Natural killer cell treated with Interleukin-12 subunit alpha and Interleukin-12 subunit beta and Interleukin-15 and Interleukin-18, amount 100 ng/mL, for 72 hours (primary cell): Measurements from ENCODE around the gene NUP85. TPM values are rescaled to one million over a fixed set of nuclear protein-coding genes. Genes with fewer than 3 reads are reported as not detected.
"Not testable (repeated sequence)": the region's sequence is repeated elsewhere in the genome, so short reads cannot be mapped to it uniquely, and the experiment has no call there.

ENCODE experiments used
- ATAC-seq, 2 donors: fragments of 150-1000 bp; cut with Tn5 transposase in 1 of 2; sonication (Bioruptor Pico), chemical (Tn5 transposase) in 1 of 2; 2 replicates each; pipeline ENCODE4 v1.10.0; 2021
- DNase-seq: peaks from one replicate; pipeline ENCODE4 v3.0.0; 2022; ENCODE audit warnings: low spot score
- H3K27ac Mint-ChIP-seq, 2 donors: 1 replicate in 1 of 2; 2 replicates in 1 of 2; pipeline ENCODE4 v1.8.0; 2022; ENCODE audit warnings: mixed read lengths in 2 of 2, mild to moderate bottlenecking in 1 of 2, moderate library complexity in 1 of 2
- H3K27me3 Mint-ChIP-seq, 2 donors: 1 replicate in 1 of 2; 2 replicates in 1 of 2; pipeline ENCODE4 v1.8.0; 2022; ENCODE audit warnings: mixed read lengths in 2 of 2
- H3K36me3 Mint-ChIP-seq: one replicate; pipeline ENCODE4 v1.8.0; 2022; ENCODE audit warnings: mixed read lengths
- H3K4me1 Mint-ChIP-seq, 2 donors: 1 replicate in 1 of 2; 2 replicates in 1 of 2; pipeline ENCODE4 v1.8.0; 2022; ENCODE audit warnings: low read depth in 2 of 2, mixed read lengths in 2 of 2, mild to moderate bottlenecking in 1 of 2
- H3K4me3 Mint-ChIP-seq: one replicate; pipeline ENCODE4 v1.8.0; 2022; ENCODE audit warnings: mixed read lengths
- H3K9me3 Mint-ChIP-seq: 2 replicates; pipeline ENCODE4 v1.8.0; 2022; ENCODE audit warnings: mixed read lengths
- total RNA-seq, 2 donors: library from RNA; stranded (reverse); gene quantifications; one replicate each; pipeline ENCODE4 v1.2.3, GENCODE V29; 2022

NUP85 gene
- total RNA-seq, 2 donors from 2014 or later = 94.1 to 202 TPM

DNA sequence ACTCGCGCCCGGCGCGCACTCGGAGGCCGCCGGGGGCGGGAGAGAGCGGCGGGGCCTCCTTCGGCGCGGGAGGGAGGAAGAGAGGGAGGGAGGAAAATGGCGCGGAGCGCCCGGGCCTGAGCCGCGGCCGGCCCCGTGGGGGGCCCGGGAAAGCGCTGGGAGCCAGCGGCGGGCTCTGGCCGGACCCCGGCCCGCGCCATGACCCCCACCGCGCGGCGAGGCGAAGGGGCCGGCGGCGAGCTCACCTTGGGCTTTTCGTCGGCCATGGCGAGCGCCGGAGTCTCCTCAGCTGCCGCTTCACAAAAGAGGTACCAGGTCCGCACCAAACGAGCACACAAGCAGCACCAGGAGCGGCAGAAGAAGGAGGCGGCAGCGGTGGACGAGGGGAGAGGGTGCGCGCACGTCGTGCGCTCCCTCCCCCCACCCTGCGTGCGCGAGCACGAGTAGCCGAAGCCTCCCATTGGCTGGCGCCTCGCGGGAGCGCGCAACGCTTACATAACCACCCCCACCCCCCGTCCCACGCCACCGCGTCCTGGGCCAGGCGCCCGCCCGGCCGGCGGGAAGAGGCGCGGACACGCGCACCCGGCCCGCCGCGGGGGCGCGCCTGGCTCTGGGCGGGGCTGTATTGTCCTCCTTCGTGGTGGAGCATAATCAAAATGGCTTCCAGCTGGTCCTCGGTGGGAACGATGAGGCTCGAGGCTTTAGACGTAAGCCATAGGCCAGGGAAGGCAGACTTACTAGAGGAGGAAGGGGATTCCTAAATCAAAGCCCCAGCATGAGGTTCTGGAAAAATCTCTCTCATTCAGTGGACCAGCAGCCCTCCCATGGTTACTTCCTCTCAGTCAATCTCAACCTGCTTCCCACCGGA is 22.7 kb upstream of the NUP85 start, which contains the start of gene SUMO2:
TSS of gene SUMO2 (minus strand) at position 391 of the 868 bp plus-strand sequence. CDS start at position 266, 125 bp downstream.
- H3K4me3 Mint-ChIP-seq = peak within 1 kb of the TSS; percentile 91
- H3K9me3 Mint-ChIP-seq = no peaks in the 10 kb centered on the region
- H3K36me3 Mint-ChIP-seq = peaks cover 8% of the 10 kb centered on the region

GRCh38 chr17:75183999-75184884 is 21.2 kb upstream of the NUP85 start:
- no peak for DNase-seq
- H3K4me1 Mint-ChIP-seq = peaks cover 29 to 32% of the 10 kb centered on the region in 2 donors
- no peaks in the 10 kb centered on the region for H3K9me3 Mint-ChIP-seq
- peak overlapping the region; percentile 67 for H3K4me3 Mint-ChIP-seq
- no peaks in the 10 kb centered on the region for H3K27me3 Mint-ChIP-seq
- peak overlapping the region; percentile 72 to 87 for H3K27ac Mint-ChIP-seq
- ATAC-seq = no peak
- peaks cover 8% of the 10 kb centered on the region for H3K36me3 Mint-ChIP-seq

More for the DNA sequence above, 22.7 kb upstream of the NUP85 start, which contains the start of gene SUMO2:
- Mint-ChIP-seq H3K27me3 (no peaks in the 10 kb centered on the region), H3K4me1 (peaks cover 26 to 28% of the 10 kb centered on the region in 2 donors), H3K27ac (peak within 1 kb of the TSS; percentile 72 to 87)
- DNase-seq (peak; percentile 95), ATAC-seq (peak; percentile 94 to 95)

GRCh38 chr17:75188614-75189013 is 16.9 kb upstream of the NUP85 start:
- Mint-ChIP-seq H3K9me3 (no peaks in the 10 kb centered on the region), H3K4me1 (peaks cover 17 to 19% of the 10 kb centered on the region in 2 donors), H3K36me3 (no peaks in the 10 kb centered on the region), H3K27me3 (no peaks in the 10 kb centered on the region), H3K4me3 (no peak overlapping the region), H3K27ac (peak overlapping the region; percentile 34 to 86)
- ATAC-seq = no peak
- DNase-seq = no peak

GRCh38 chr17:75191584-75191983 is 13.9 kb upstream of the NUP85 start:
- H3K4me1 Mint-ChIP-seq = peaks cover 6 to 7% of the 10 kb centered on the region in 2 donors
- no peak for DNase-seq
- no peaks in the 10 kb centered on the region for H3K9me3 Mint-ChIP-seq
- H3K4me3 Mint-ChIP-seq = no peak overlapping the region
- no peaks in the 10 kb centered on the region for H3K36me3 Mint-ChIP-seq
- ATAC-seq = no peak
- H3K27me3 Mint-ChIP-seq = no peaks in the 10 kb centered on the region
- no peak overlapping the region for H3K27ac Mint-ChIP-seq

DNA sequence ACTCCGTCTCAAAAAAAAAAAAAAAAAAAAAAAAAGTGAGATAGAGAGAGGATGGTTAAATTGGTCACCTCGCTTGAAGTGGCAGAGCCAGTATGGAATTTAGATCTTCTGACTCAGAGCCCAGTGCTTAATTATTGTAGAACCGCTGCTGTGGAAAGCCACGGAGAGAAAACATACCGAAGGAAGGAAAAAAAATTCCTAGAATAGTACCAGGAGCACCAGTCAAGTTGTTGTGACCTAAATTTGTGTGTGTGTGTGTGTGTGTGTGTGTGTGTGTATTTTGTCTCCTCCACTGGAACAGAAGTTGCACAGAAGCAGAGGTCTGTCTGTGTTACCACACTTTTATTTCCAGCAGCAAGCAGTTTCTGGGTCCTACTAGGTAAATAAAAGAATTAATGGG is 10.6 kb upstream of the NUP85 start:
- DNase-seq (no peak), ATAC-seq (no peak)
- H3K4me3 Mint-ChIP-seq = no peak overlapping the region
- no peaks in the 10 kb centered on the region for H3K27me3 Mint-ChIP-seq
- H3K36me3 Mint-ChIP-seq = no peaks in the 10 kb centered on the region
- H3K4me1 Mint-ChIP-seq = no peaks in the 10 kb centered on the region
- no peak overlapping the region for H3K27ac Mint-ChIP-seq
- H3K9me3 Mint-ChIP-seq = no peaks in the 10 kb centered on the region

DNA sequence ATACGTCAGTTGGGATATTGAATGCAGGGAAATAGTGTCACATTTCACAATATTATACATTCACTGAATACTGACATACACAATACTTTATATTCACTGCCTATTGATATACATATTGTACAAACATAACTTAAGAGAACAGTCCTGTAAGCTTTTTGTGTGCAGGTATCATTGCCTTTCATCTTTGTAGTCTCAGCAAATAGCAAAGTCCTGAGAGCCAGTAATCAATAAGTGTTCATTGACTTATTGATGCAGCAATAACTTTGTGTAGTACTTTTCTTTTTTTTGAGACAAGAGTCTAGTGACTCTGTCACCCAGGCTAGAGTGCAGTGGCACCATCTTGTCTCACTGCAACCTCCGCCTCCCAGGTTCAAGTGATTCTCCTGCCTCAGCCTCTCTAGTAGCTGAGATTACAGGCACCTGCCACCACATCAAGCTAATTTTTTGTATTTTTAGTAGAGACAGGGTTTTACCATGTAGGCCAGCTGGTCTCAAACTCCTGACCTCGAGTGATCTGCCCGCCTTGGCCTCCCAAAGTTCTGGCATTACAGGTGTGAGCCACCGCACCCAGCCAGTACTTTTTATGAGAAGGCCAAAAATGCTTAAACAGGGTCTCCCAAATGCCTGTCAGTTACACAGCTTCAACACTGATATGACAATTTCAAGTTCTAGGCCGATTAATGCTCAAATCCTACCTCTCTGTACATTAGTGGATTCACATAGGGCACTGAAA is 5.4 kb upstream of the NUP85 start:
- peak overlapping the region in 1 of 2 donors; percentile 3 for H3K27ac Mint-ChIP-seq

GRCh38 chr17:75205793-75206163 is 299 bp downstream of the NUP85 start:
- peak overlapping the region; percentile 95 to 98 for H3K27ac Mint-ChIP-seq
- peaks cover 11% of the 10 kb centered on the region for H3K36me3 Mint-ChIP-seq
- no peaks in the 10 kb centered on the region for H3K9me3 Mint-ChIP-seq
- ATAC-seq (no peak), DNase-seq (no peak)
- H3K27me3 Mint-ChIP-seq = no peaks in the 10 kb centered on the region
- peak overlapping the region; percentile 98 for H3K4me3 Mint-ChIP-seq
- peaks cover 14 to 15% of the 10 kb centered on the region in 2 donors for H3K4me1 Mint-ChIP-seq

More for the DNA sequence above, 5.4 kb upstream of the NUP85 start:
- Mint-ChIP-seq H3K4me1 (peaks cover 5 to 6% of the 10 kb centered on the region in 2 donors), H3K27me3 (no peaks in the 10 kb centered on the region), H3K36me3 (no peaks in the 10 kb centered on the region), H3K9me3 (no peaks in the 10 kb centered on the region), H3K4me3 (no peak overlapping the region)
- DNase-seq = no peak
- no peak for ATAC-seq

GRCh38 chr17:75207050-75207407 is 1.6 kb downstream of the NUP85 start:
- peak overlapping the region; percentile 95 to 98 for H3K27ac Mint-ChIP-seq
- ATAC-seq = not testable (repeated sequence)

GRCh38 chr17:75207760-75208159 is 2.3 kb downstream of the NUP85 start:
- Mint-ChIP-seq H3K27me3 (no peaks in the 10 kb centered on the region), H3K4me3 (no peak overlapping the region), H3K9me3 (no peaks in the 10 kb centered on the region), H3K36me3 (peaks cover 16% of the 10 kb centered on the region), H3K4me1 (peaks cover 12 to 14% of the 10 kb centered on the region in 2 donors), H3K27ac (no peak overlapping the region)
- ATAC-seq (no peak), DNase-seq (no peak)

More at GRCh38 chr17:75207050-75207407, 1.6 kb downstream of the NUP85 start:
- peaks cover 12 to 14% of the 10 kb centered on the region in 2 donors for H3K4me1 Mint-ChIP-seq
- not testable (repeated sequence) for DNase-seq, H3K27me3 Mint-ChIP-seq, H3K9me3 Mint-ChIP-seq
- H3K4me3 Mint-ChIP-seq = peak overlapping the region; percentile 98
- peaks cover 16% of the 10 kb centered on the region for H3K36me3 Mint-ChIP-seq

DNA sequence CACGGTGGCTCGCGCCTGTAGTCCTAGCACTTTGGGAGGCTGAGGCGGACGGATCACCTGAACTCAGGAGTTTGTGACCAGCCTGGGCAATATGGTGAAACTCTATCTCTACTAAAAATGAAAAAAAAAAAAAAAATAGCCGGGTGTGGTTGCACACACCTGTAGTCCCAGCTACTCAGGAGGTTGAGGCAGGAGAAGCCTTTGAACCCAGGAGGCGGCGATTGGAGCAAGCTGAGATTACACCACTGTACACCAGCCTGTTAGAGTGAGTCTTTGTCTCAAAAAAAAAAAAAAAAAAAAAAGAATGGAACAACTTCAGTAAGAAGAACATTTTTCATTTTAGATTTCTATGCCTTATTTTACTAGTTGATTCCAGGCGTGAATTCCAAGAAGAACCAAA is 2.7 kb downstream of the NUP85 start:
- DNase-seq (no peak), ATAC-seq (no peak)
- Mint-ChIP-seq H3K9me3 (no peaks in the 10 kb centered on the region), H3K27me3 (no peaks in the 10 kb centered on the region), H3K4me3 (no peak overlapping the region), H3K4me1 (peaks cover 12 to 14% of the 10 kb centered on the region in 2 donors), H3K27ac (no peak overlapping the region), H3K36me3 (peaks cover 16% of the 10 kb centered on the region)

DNA sequence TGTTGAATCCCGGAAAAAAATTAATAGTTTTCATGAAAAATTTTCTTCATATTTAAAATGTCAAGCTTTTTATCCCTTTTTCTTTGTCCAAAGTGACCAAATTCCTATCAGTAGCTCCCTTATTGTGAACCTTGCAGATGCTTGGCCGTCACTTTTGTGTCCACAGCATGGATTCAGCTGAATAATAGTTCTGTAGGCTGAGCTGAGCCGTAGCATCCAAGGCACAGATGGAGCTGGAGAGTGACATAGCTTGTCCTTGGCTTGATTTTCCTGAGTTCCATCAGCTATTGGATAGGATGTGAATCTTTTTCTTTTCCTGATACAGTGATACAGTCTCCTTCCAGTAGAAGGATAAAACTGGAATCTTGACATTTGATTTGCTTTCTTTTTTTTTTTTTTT is 3.6 kb downstream of the NUP85 start:
- DNase-seq (no peak), ATAC-seq (no peak)
- Mint-ChIP-seq H3K27me3 (no peaks in the 10 kb centered on the region), H3K9me3 (no peaks in the 10 kb centered on the region), H3K4me3 (no peak overlapping the region), H3K4me1 (peaks cover 12 to 13% of the 10 kb centered on the region in 2 donors), H3K27ac (peak overlapping the region in 1 of 2 donors; percentile 21), H3K36me3 (peaks cover 16% of the 10 kb centered on the region)

DNA sequence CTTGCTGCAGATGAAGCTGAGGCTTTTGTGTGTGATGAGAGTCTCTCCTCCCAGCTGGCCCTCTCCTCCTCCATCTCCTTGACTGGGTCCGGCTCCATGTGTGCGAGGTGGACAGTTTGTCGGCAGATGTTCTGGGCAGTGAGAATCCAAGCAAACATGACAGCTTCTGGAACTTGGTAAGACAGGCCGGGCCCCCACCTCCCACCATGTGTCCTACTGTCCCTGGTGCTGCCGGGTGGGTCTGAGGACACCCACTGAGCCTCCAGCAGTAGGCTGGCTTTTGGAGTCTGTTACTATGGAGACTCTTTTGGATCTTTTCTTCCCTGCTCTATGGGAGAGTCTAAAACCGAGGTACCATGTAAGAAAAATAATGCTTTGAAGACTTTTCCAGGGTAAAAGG is 12.7 kb downstream of the NUP85 start:
- Mint-ChIP-seq H3K36me3 (peaks cover 22% of the 10 kb centered on the region), H3K27ac (no peak overlapping the region), H3K9me3 (no peaks in the 10 kb centered on the region), H3K4me1 (peaks cover 0 to 8% of the 10 kb centered on the region in 2 donors), H3K27me3 (no peaks in the 10 kb centered on the region), H3K4me3 (no peak overlapping the region)
- ATAC-seq = no peak
- DNase-seq = no peak

- ATAC-seq = no peak
- Mint-ChIP-seq H3K4me1 (peaks cover 0 to 8% of the 10 kb centered on the region in 2 donors), H3K4me3 (no peak overlapping the region), H3K27me3 (no peaks in the 10 kb centered on the region), H3K27ac (no peak overlapping the region), H3K36me3 (peaks cover 26% of the 10 kb centered on the region), H3K9me3 (no peaks in the 10 kb centered on the region)
- no peak for DNase-seq
Measured at GRCh38 chr17:75219815-75220214, 14.3 kb downstream of the NUP85 start.
